Measurements from ENCODE around the gene HRAS. TPM values are rescaled to one million over a fixed set of nuclear protein-coding genes. Genes with fewer than 3 reads are reported as not detected.

HRAS gene
- total RNA-seq, 2 experiments from 2014 or later = 46.0 to 48.7 TPM

GRCh38 chr11:573146-573759, 37.9 kb upstream of the HRAS start:
- Mint-ChIP-seq H3K9me3 (no peaks in the 10 kb centered on the region), H3K4me1 (peaks cover 21% of the 10 kb centered on the region), H3K27me3 (peaks cover 12% of the 10 kb centered on the region), H3K4me3 (no peak overlapping the region), H3K36me3 (peaks cover 13% of the 10 kb centered on the region), H3K27ac (no peak overlapping the region)
- DNase-seq = no peak

GRCh38 chr11:571802-572185, 36.4 kb upstream of the HRAS start:
- Mint-ChIP-seq H3K27me3 (peaks cover 12% of the 10 kb centered on the region), H3K9me3 (no peaks in the 10 kb centered on the region), H3K4me3 (no peak overlapping the region), H3K36me3 (peaks cover 5% of the 10 kb centered on the region), H3K27ac (no peak overlapping the region), H3K4me1 (peaks cover 13% of the 10 kb centered on the region)
- DNase-seq = no peak

- peak overlapping the region; percentile 79 for H3K4me3 Mint-ChIP-seq
- no peak for DNase-seq
- H3K4me1 Mint-ChIP-seq = peaks cover 4% of the 10 kb centered on the region
- H3K27me3 Mint-ChIP-seq = peaks cover 2% of the 10 kb centered on the region
- H3K27ac Mint-ChIP-seq = peak overlapping the region; percentile 65
- H3K9me3 Mint-ChIP-seq = no peaks in the 10 kb centered on the region
- peaks cover 5% of the 10 kb centered on the region for H3K36me3 Mint-ChIP-seq
These were observed 33.9 kb upstream of the HRAS start for GRCh38 chr11:569158-569885.

GRCh38 chr11:568306-569157, 33.2 kb upstream of the HRAS start:
- H3K9me3 Mint-ChIP-seq = no peaks in the 10 kb centered on the region
- H3K27me3 Mint-ChIP-seq = no peaks in the 10 kb centered on the region
- peak overlapping the region; percentile 79 for H3K4me3 Mint-ChIP-seq
- no peaks in the 10 kb centered on the region for H3K4me1 Mint-ChIP-seq
- H3K27ac Mint-ChIP-seq = peak overlapping the region; percentile 65
- peaks cover 5% of the 10 kb centered on the region for H3K36me3 Mint-ChIP-seq
- peak; percentile 99 for DNase-seq

- H3K4me1 Mint-ChIP-seq = no peaks in the 10 kb centered on the region
- no peak overlapping the region for H3K27ac Mint-ChIP-seq
- no peaks in the 10 kb centered on the region for H3K9me3 Mint-ChIP-seq
- H3K36me3 Mint-ChIP-seq = peaks cover 5% of the 10 kb centered on the region
- H3K4me3 Mint-ChIP-seq = peak overlapping the region; percentile 88
- H3K27me3 Mint-ChIP-seq = no peaks in the 10 kb centered on the region
- DNase-seq = no peak
These were observed 32.4 kb upstream of the HRAS start for GRCh38 chr11:567629-568292.

GRCh38 chr11:567011-567628, 31.7 kb upstream of the HRAS start:
- Mint-ChIP-seq H3K27ac (no peak overlapping the region), H3K27me3 (no peaks in the 10 kb centered on the region), H3K36me3 (peaks cover 5% of the 10 kb centered on the region), H3K4me1 (no peaks in the 10 kb centered on the region), H3K4me3 (peak overlapping the region; percentile 88), H3K9me3 (no peaks in the 10 kb centered on the region)
- DNase-seq = no peak

- H3K4me1 Mint-ChIP-seq = peaks cover 4% of the 10 kb centered on the region
- no peaks in the 10 kb centered on the region for H3K9me3 Mint-ChIP-seq
- no peak overlapping the region for H3K4me3 Mint-ChIP-seq
- DNase-seq = no peak
- peaks cover 5% of the 10 kb centered on the region for H3K36me3 Mint-ChIP-seq
- no peak overlapping the region for H3K27ac Mint-ChIP-seq
- no peaks in the 10 kb centered on the region for H3K27me3 Mint-ChIP-seq
These were observed 30.6 kb upstream of the HRAS start for GRCh38 chr11:565921-566509.

- no peak overlapping the region for H3K4me3 Mint-ChIP-seq
- no peaks in the 10 kb centered on the region for H3K27me3 Mint-ChIP-seq
- no peak overlapping the region for H3K27ac Mint-ChIP-seq
- peaks cover 9% of the 10 kb centered on the region for H3K4me1 Mint-ChIP-seq
- peaks cover 5% of the 10 kb centered on the region for H3K36me3 Mint-ChIP-seq
- DNase-seq = no peak
- H3K9me3 Mint-ChIP-seq = no peaks in the 10 kb centered on the region
These were observed 28.6 kb upstream of the HRAS start for GRCh38 chr11:563812-564578.

GRCh38 chr11:563066-563811, 27.9 kb upstream of the HRAS start:
- no peak for DNase-seq
- peaks cover 9% of the 10 kb centered on the region for H3K4me1 Mint-ChIP-seq
- H3K27ac Mint-ChIP-seq = no peak overlapping the region
- H3K9me3 Mint-ChIP-seq = no peaks in the 10 kb centered on the region
- no peak overlapping the region for H3K4me3 Mint-ChIP-seq
- peaks cover 5% of the 10 kb centered on the region for H3K36me3 Mint-ChIP-seq
- no peaks in the 10 kb centered on the region for H3K27me3 Mint-ChIP-seq

- Mint-ChIP-seq H3K27ac (no peak overlapping the region), H3K4me1 (peaks cover 9% of the 10 kb centered on the region), H3K9me3 (no peaks in the 10 kb centered on the region), H3K27me3 (no peaks in the 10 kb centered on the region), H3K36me3 (no peaks in the 10 kb centered on the region), H3K4me3 (peak overlapping the region; percentile 87)
- DNase-seq = no peak
These were observed 26.8 kb upstream of the HRAS start for GRCh38 chr11:562046-562645.

- no peak for DNase-seq
- peaks cover 2% of the 10 kb centered on the region for H3K27me3 Mint-ChIP-seq
- no peaks in the 10 kb centered on the region for H3K9me3 Mint-ChIP-seq
- H3K4me3 Mint-ChIP-seq = peak overlapping the region; percentile 87
- H3K36me3 Mint-ChIP-seq = no peaks in the 10 kb centered on the region
- no peak overlapping the region for H3K27ac Mint-ChIP-seq
- H3K4me1 Mint-ChIP-seq = peaks cover 9% of the 10 kb centered on the region
These were observed 26.0 kb upstream of the HRAS start for GRCh38 chr11:561148-562003.

Measured in activated naive CD8-positive, alpha-beta T cell treated with anti-CD3 and anti-CD28 coated beads for 36 hours (primary cell).